Liver (tissue), 9 donors: ENCODE measurements around the gene BACE1-AS. TPM values are rescaled to one million over a fixed set of nuclear protein-coding genes. Genes with fewer than 3 reads are reported as not detected.

Experiments used
- DNase-seq: peaks from one replicate; pipeline ENCODE4 v3.0.0-alpha.2; 2017; ENCODE audit warnings: low spot score
- H3K27ac ChIP-seq, 2 donors: one replicate each; pipeline ENCODE4 v1.7.0; 2013; ENCODE audit warnings: inconsistent platforms in 2 of 2, low read length in 2 of 2, control low read depth in 1 of 2, low read depth in 1 of 2, mild to moderate bottlenecking in 1 of 2
- H3K27me3 ChIP-seq, 4 donors: one replicate each; pipeline versions ENCODE4 v1.6.1 to v1.7.0; 2013; ENCODE audit warnings: low read length in 3 of 4, inconsistent platforms in 1 of 4, mild to moderate bottlenecking in 1 of 4, moderate library complexity in 1 of 4; ENCODE audit not compliant: control insufficient read depth in 4 of 4, insufficient read depth in 4 of 4
- H3K36me3 ChIP-seq, 4 donors: one replicate each; pipeline versions ENCODE4 v1.6.1 to v1.7.0; 2013; ENCODE audit warnings: low read length in 3 of 4, mild to moderate bottlenecking in 3 of 4, low read depth in 1 of 4, moderate library complexity in 1 of 4; ENCODE audit not compliant: control insufficient read depth in 4 of 4, insufficient read depth in 3 of 4
- H3K4me1 ChIP-seq, 4 donors: one replicate each; pipeline versions ENCODE4 v1.6.1 to v1.7.0; 2013; ENCODE audit warnings: low read length in 3 of 4, mild to moderate bottlenecking in 3 of 4, moderate library complexity in 1 of 4; ENCODE audit not compliant: control insufficient read depth in 4 of 4, insufficient read depth in 4 of 4
- H3K4me3 ChIP-seq, 3 donors: one replicate each; pipeline versions ENCODE4 v1.6.1 to v1.7.0; 2013; ENCODE audit warnings: low read length in 3 of 3, control low read depth in 1 of 3, low read depth in 1 of 3, mild to moderate bottlenecking in 1 of 3
- H3K9ac ChIP-seq, 2 donors: one replicate each; pipeline ENCODE4 v1.7.0; 2013; ENCODE audit warnings: low read length in 2 of 2, mild to moderate bottlenecking in 2 of 2, moderate library complexity in 2 of 2, control low read depth in 1 of 2, low read depth in 1 of 2
- H3K9me3 ChIP-seq, 4 donors: one replicate each; pipeline versions ENCODE4 v1.6.1 to v1.7.0; 2013; ENCODE audit warnings: low read length in 3 of 4; ENCODE audit not compliant: control insufficient read depth in 4 of 4
- EGR1 ChIP-seq, 2 donors: IDR thresholded peaks; 2 replicates each; pipeline ENCODE4 v1.6.1; 2016 to 2018; ENCODE audit warnings: antibody characterized with exemption in 2 of 2, low read depth in 2 of 2
- FOXA1 ChIP-seq: IDR thresholded peaks from 2 replicates; pipeline ENCODE4 v1.6.1; 2016; ENCODE audit warnings: antibody characterized with exemption
- FOXA2 ChIP-seq: IDR thresholded peaks from 2 replicates; pipeline ENCODE4 v1.6.1; 2016; ENCODE audit warnings: antibody characterized with exemption
- GABPA ChIP-seq, 2 donors: IDR thresholded peaks in 1 of 2; conservative IDR thresholded peaks in 1 of 2; 2 replicates each; pipeline ENCODE4 v1.6.1; 2016; ENCODE audit warnings: antibody characterized with exemption in 2 of 2, mild to moderate bottlenecking in 1 of 2, moderate library complexity in 1 of 2
- HNF4A ChIP-seq, 2 donors: conservative IDR thresholded peaks; 2 replicates each; pipeline ENCODE4 v1.6.1; 2016; ENCODE audit warnings: antibody characterized with exemption in 2 of 2, mild to moderate bottlenecking in 2 of 2
- HNF4G ChIP-seq: IDR thresholded peaks from 2 replicates; pipeline ENCODE4 v1.6.1; 2016; ENCODE audit warnings: antibody characterized with exemption
- JUND ChIP-seq, 2 donors: IDR thresholded peaks; 2 replicates each; pipeline ENCODE4 v1.6.1; 2016; ENCODE audit warnings: antibody characterized with exemption in 2 of 2
- NR2F2 ChIP-seq: IDR thresholded peaks from 2 replicates; pipeline ENCODE4 v1.6.1; 2016; ENCODE audit warnings: antibody characterized with exemption
- RAD21 ChIP-seq, 2 donors: IDR thresholded peaks; 2 replicates each; pipeline ENCODE4 v1.6.1; 2016; ENCODE audit warnings: antibody characterized with exemption in 2 of 2, mild to moderate bottlenecking in 2 of 2
- RXRA ChIP-seq, 2 donors: IDR thresholded peaks; 2 replicates each; pipeline ENCODE4 v1.6.1; 2017 to 2018; ENCODE audit warnings: antibody characterized with exemption in 2 of 2, mild to moderate bottlenecking in 1 of 2
- SP1 ChIP-seq: IDR thresholded peaks from 2 replicates; pipeline ENCODE4 v1.6.1; 2018; ENCODE audit warnings: antibody characterized with exemption, mild to moderate bottlenecking
- YY1 ChIP-seq: IDR thresholded peaks from 2 replicates; pipeline ENCODE4 v1.6.1; 2016; ENCODE audit warnings: antibody characterized with exemption, mild to moderate bottlenecking
- WGBS: extraction: QIAGEN DNeasy Blood & Tissue Kit; methylation state at CpG from one replicate; pipeline ENCODE4 v1.1.7; 2013; 5-methylcytosine and 5-hydroxymethylcytosine counted together
- polyA plus RNA-seq, 2 donors: library from polyadenylated mRNA; stranded (reverse) in 1 of 2; unstranded in 1 of 2; fragments of 200-250 nt in 1 of 2; fragments of >200 nt in 1 of 2; fragmentation: Nextera tagmentation in 1 of 2; extraction: Ambion mirVana in 1 of 2; gene quantifications; one replicate each; pipeline versions ENCODE4 v1.2.1 to v1.2.3, GENCODE V29; 2013 to 2015
- total RNA-seq, 2 donors: library from RNA; depleted of rRNA; stranded (reverse); fragments of >200 nt; gene quantifications; one replicate each; pipeline ENCODE4 v1.2.3, GENCODE V29; 2014
- TF ChIP-seq, protein P1 (sequence below): IDR thresholded peaks from 2 replicates; pipeline ENCODE4 v1.6.1; 2016; ENCODE audit warnings: antibody characterized with exemption
- TF ChIP-seq, protein P2 (sequence below): IDR thresholded peaks from 2 replicates; pipeline ENCODE4 v1.6.1; 2016; ENCODE audit warnings: antibody characterized with exemption
- TF ChIP-seq, protein P3 (sequence below): IDR thresholded peaks from 2 replicates; pipeline ENCODE4 v1.6.1; 2016; ENCODE audit warnings: antibody characterized with exemption, mild to moderate bottlenecking
- TF ChIP-seq, protein P4 (sequence below): fragments of 150-350 bp; IDR thresholded peaks from 2 replicates; pipeline ENCODE4 v1.5.1; 2017; ENCODE audit warnings: improper control_type of control experiment, low read depth, low read length; ENCODE audit not compliant: missing input control
- donor health status: healthy.
- donor health status: healthy.
- donor health status: healthy.
- donor health status: healthy.
- donor health status: healthy.

Gene BACE1-AS
- total and polyA plus RNA-seq, 4 donors: 0.85 to 2.9 (median 1.6) TPM

DNA sequence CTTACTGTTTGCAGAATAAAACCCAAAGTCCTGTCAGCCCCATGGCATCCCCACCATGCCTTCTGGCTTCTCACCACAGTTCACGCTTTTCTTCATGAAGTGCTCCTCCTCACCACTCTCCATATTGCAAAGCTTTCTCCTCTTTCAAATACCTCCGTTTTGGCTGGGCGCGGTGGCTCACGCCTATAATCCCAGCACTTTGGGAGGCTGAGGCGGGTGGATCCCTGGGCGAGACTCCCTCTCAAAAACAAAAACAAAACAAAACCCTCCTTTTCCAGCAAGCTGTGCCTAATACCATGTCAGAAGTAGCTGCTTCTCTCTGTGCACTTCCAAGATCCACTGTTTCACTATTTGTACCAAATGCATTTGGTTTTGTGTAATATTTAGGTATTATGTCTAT is 18.2 kb downstream of the BACE1-AS start:
- no peak for DNase-seq
- Histone ChIP-seq H3K27ac (no peak overlapping the region), H3K9me3 (no peaks in the 10 kb centered on the region), H3K36me3 (no peaks in the 10 kb centered on the region), H3K4me3 (no peak overlapping the region), H3K9ac (no peak overlapping the region), H3K4me1 (peaks cover 1 to 7% (median 5%) of the 10 kb centered on the region in 4 donors), H3K27me3 (no peaks in the 10 kb centered on the region)
- no peak for TF ChIP-seq GABPA (IDR thresholded peaks at IDR 0.05 in 1 of 2, conservative IDR thresholded peaks at IDR 0.05 in 1 of 2)
- TF ChIP-seq, protein P1, sequence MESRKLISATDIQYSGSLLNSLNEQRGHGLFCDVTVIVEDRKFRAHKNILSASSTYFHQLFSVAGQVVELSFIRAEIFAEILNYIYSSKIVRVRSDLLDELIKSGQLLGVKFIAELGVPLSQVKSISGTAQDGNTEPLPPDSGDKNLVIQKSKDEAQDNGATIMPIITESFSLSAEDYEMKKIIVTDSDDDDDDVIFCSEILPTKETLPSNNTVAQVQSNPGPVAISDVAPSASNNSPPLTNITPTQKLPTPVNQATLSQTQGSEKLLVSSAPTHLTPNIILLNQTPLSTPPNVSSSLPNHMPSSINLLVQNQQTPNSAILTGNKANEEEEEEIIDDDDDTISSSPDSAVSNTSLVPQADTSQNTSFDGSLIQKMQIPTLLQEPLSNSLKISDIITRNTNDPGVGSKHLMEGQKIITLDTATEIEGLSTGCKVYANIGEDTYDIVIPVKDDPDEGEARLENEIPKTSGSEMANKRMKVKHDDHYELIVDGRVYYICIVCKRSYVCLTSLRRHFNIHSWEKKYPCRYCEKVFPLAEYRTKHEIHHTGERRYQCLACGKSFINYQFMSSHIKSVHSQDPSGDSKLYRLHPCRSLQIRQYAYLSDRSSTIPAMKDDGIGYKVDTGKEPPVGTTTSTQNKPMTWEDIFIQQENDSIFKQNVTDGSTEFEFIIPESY: no peak
- TF ChIP-seq NR2F2: no peak
- TF ChIP-seq YY1: no peak
- no peak for TF ChIP-seq FOXA1
- no peak for TF ChIP-seq RAD21 (IDR thresholded peaks at IDR 0.05)
- no peak for TF ChIP-seq SP1
- TF ChIP-seq, protein P2, sequence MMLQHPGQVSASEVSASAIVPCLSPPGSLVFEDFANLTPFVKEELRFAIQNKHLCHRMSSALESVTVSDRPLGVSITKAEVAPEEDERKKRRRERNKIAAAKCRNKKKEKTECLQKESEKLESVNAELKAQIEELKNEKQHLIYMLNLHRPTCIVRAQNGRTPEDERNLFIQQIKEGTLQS: no peak
- no peak for TF ChIP-seq HNF4A (conservative IDR thresholded peaks at IDR 0.05)
- TF ChIP-seq EGR1 (IDR thresholded peaks at IDR 0.05; ENCODE audit: low read depth in 2 of 2): no peak
- no peak for TF ChIP-seq FOXA2
- no peak for TF ChIP-seq JUND (IDR thresholded peaks at IDR 0.05)
- TF ChIP-seq, protein P3, sequence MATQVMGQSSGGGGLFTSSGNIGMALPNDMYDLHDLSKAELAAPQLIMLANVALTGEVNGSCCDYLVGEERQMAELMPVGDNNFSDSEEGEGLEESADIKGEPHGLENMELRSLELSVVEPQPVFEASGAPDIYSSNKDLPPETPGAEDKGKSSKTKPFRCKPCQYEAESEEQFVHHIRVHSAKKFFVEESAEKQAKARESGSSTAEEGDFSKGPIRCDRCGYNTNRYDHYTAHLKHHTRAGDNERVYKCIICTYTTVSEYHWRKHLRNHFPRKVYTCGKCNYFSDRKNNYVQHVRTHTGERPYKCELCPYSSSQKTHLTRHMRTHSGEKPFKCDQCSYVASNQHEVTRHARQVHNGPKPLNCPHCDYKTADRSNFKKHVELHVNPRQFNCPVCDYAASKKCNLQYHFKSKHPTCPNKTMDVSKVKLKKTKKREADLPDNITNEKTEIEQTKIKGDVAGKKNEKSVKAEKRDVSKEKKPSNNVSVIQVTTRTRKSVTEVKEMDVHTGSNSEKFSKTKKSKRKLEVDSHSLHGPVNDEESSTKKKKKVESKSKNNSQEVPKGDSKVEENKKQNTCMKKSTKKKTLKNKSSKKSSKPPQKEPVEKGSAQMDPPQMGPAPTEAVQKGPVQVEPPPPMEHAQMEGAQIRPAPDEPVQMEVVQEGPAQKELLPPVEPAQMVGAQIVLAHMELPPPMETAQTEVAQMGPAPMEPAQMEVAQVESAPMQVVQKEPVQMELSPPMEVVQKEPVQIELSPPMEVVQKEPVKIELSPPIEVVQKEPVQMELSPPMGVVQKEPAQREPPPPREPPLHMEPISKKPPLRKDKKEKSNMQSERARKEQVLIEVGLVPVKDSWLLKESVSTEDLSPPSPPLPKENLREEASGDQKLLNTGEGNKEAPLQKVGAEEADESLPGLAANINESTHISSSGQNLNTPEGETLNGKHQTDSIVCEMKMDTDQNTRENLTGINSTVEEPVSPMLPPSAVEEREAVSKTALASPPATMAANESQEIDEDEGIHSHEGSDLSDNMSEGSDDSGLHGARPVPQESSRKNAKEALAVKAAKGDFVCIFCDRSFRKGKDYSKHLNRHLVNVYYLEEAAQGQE: no peak
- 97% methylated on average over 7 of the region's 7 CpGs for WGBS

DNA sequence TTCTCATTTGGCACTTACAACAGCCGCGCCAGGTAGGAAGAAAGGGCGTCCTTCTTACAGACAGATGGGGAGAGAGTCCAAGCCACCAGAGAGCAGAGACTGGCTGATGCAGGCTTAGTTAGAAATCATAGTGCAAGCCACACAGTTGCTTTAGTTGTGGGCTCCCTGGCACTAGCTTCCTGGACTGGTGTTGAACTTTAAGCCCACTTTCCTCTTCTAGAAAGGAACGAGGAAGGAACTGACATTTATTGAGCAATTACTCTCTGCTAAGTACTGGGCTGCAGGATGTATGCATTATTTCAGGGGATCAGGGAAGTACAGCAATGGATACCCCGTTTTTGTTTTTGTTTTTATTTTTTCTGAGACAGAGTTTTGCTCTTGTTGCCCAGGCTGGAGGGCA is 21.9 kb downstream of the BACE1-AS start:
- TF ChIP-seq, protein P4, sequence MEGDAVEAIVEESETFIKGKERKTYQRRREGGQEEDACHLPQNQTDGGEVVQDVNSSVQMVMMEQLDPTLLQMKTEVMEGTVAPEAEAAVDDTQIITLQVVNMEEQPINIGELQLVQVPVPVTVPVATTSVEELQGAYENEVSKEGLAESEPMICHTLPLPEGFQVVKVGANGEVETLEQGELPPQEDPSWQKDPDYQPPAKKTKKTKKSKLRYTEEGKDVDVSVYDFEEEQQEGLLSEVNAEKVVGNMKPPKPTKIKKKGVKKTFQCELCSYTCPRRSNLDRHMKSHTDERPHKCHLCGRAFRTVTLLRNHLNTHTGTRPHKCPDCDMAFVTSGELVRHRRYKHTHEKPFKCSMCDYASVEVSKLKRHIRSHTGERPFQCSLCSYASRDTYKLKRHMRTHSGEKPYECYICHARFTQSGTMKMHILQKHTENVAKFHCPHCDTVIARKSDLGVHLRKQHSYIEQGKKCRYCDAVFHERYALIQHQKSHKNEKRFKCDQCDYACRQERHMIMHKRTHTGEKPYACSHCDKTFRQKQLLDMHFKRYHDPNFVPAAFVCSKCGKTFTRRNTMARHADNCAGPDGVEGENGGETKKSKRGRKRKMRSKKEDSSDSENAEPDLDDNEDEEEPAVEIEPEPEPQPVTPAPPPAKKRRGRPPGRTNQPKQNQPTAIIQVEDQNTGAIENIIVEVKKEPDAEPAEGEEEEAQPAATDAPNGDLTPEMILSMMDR: no peak
- TF ChIP-seq NR2F2 (no peak), RAD21 (IDR thresholded peaks at IDR 0.05) (no peak), HNF4G (no peak), RXRA (IDR thresholded peaks at IDR 0.05) (no peak), FOXA2 (no peak), JUND (IDR thresholded peaks at IDR 0.05) (no peak), HNF4A (conservative IDR thresholded peaks at IDR 0.05) (no peak), SP1 (no peak), EGR1 (IDR thresholded peaks at IDR 0.05; ENCODE audit: low read depth in 2 of 2) (no peak)
- 84% methylated on average over 5 of the region's 5 CpGs for WGBS

More for the DNA sequence above, 21.9 kb downstream of the BACE1-AS start:
- Histone ChIP-seq H3K4me3 (no peak overlapping the region), H3K9ac (no peak overlapping the region), H3K36me3 (no peaks in the 10 kb centered on the region), H3K27me3 (no peaks in the 10 kb centered on the region), H3K27ac (no peak overlapping the region), H3K4me1 (peaks cover 8 to 29% (median 19%) of the 10 kb centered on the region in 4 donors), H3K9me3 (no peaks in the 10 kb centered on the region)
- DNase-seq: no peak
